HG03432 (cell line): ENCODE measurements around the gene ZNF559.
"Not testable (repeated sequence)": the region's sequence is repeated elsewhere in the genome, so short reads cannot be mapped to it uniquely, and the experiment has no call there.

Experiments
- ATAC-seq: cut with Tn5 transposase; IDR thresholded peaks from one replicate; pipeline ENCODE4 v1.9.1; 2021; ENCODE audit warnings: mild to moderate bottlenecking, moderate library complexity; ENCODE audit not compliant: unreplicated experiment

Gene ZNF559

GRCh38 chr19:9323919-9324583 is at the start of gene ZNF559:
TSS of gene ZNF559 (plus strand) at chr19:9324179. CDS start at chr19:9338550, 14,371 bp downstream.
- peak; percentile 98 for ATAC-seq

GRCh38 chr19:9283485-9283884 is 40.5 kb upstream of the ZNF559 start:
- not testable (repeated sequence) for ATAC-seq

- no peak for ATAC-seq
Observed at GRCh38 chr19:9289231-9289884, 34.6 kb upstream of the ZNF559 start.

GRCh38 chr19:9295411-9295849 is 28.5 kb upstream of the ZNF559 start:
- no peak for ATAC-seq

GRCh38 chr19:9296336-9296735 is 27.6 kb upstream of the ZNF559 start:
- no peak for ATAC-seq

- no peak for ATAC-seq
Observed at GRCh38 chr19:9306443-9306842, 17.5 kb upstream of the ZNF559 start.

GRCh38 chr19:9308091-9308770 is 15.7 kb upstream of the ZNF559 start:
- no peak for ATAC-seq

- peak; percentile 88 for ATAC-seq
Observed at GRCh38 chr19:9309139-9309973, 14.6 kb upstream of the ZNF559 start, which contains the start of gene ZNF699. TSS of gene ZNF699 (minus strand) at chr19:9309838. CDS start at chr19:9305119, 4,719 bp downstream.

- peak; percentile 65 for ATAC-seq
Observed at GRCh38 chr19:9309974-9310446, 14.0 kb upstream of the ZNF559 start.

- no peak for ATAC-seq
Observed at GRCh38 chr19:9313756-9314155, 10.2 kb upstream of the ZNF559 start.

GRCh38 chr19:9321338-9321737 is 2.6 kb upstream of the ZNF559 start:
- no peak for ATAC-seq

GRCh38 chr19:9321756-9322155 is 2.2 kb upstream of the ZNF559 start:
- ATAC-seq = not testable (repeated sequence)

- ATAC-seq = not testable (repeated sequence)
Observed at GRCh38 chr19:9322201-9322600, 1.8 kb upstream of the ZNF559 start.

GRCh38 chr19:9323557-9323918 is 441 bp upstream of the ZNF559 start:
- ATAC-seq = peak; percentile 39

- no peak for ATAC-seq
Observed at GRCh38 chr19:9324584-9324962, 594 bp downstream of the ZNF559 start.

GRCh38 chr19:9329999-9330398 is 6.0 kb downstream of the ZNF559 start:
- ATAC-seq = no peak

GRCh38 chr19:9342610-9343304 is 18.8 kb downstream of the ZNF559 start:
- ATAC-seq = no peak

GRCh38 chr19:9345005-9345404 is 21.0 kb downstream of the ZNF559 start:
- ATAC-seq = no peak

GRCh38 chr19:9348253-9348652 is 24.3 kb downstream of the ZNF559 start:
- no peak for ATAC-seq

- ATAC-seq = no peak
Observed at GRCh38 chr19:9348671-9349070, 24.7 kb downstream of the ZNF559 start.
